Measurements from ENCODE around the gene NEDD4L. TPM values are rescaled to one million over a fixed set of nuclear protein-coding genes. Genes with fewer than 3 reads are reported as not detected.
"Not testable (repeated sequence)": the region's sequence is repeated elsewhere in the genome, so short reads cannot be mapped to it uniquely, and the experiment has no call there.

The NEDD4L gene
- total RNA-seq, 1 donor from 2014 or later, result 55.9 TPM

GRCh38 chr18:58047556-58047882, 3.5 kb downstream of the NEDD4L start:
- intact Hi-C loops (cut with DNase I), result no loop called here
- DNase-seq (ENCODE audit: missing footprints) (no peak), ATAC-seq (no peak)

GRCh38 chr18:58048081-58048642, 4.1 kb downstream of the NEDD4L start:
- no peak for ATAC-seq
- intact Hi-C loops (cut with DNase I), result no loop called here
- no peak for DNase-seq (ENCODE audit: missing footprints)

GRCh38 chr18:58049000-58049688, 5.1 kb downstream of the NEDD4L start:
- DNase-seq (ENCODE audit: missing footprints), result no peak
- intact Hi-C loops (cut with DNase I), result no loop called here
- ATAC-seq, result no peak

GRCh38 chr18:58050963-58051362, 6.9 kb downstream of the NEDD4L start:
- DNase-seq (ENCODE audit: missing footprints); intact Hi-C loops (cut with DNase I); ATAC-seq: not testable (repeated sequence)

GRCh38 chr18:58051765-58052460, 7.9 kb downstream of the NEDD4L start:
- intact Hi-C loops (cut with DNase I), result no loop called here
- ATAC-seq (no peak), DNase-seq (ENCODE audit: missing footprints) (no peak)

- intact Hi-C loops (cut with DNase I), result no loop called here
- DNase-seq (ENCODE audit: missing footprints) (no peak), ATAC-seq (no peak)
Measured at GRCh38 chr18:58052960-58053359, 8.9 kb downstream of the NEDD4L start.

- no peak for DNase-seq (ENCODE audit: missing footprints)
- intact Hi-C loops (cut with DNase I), result no loop called here
- no peak for ATAC-seq
Measured at GRCh38 chr18:58054041-58054781, 10.2 kb downstream of the NEDD4L start.

GRCh38 chr18:58055890-58056558, 12.0 kb downstream of the NEDD4L start:
- ATAC-seq, result no peak
- intact Hi-C loops (cut with DNase I), result no loop called here
- DNase-seq (ENCODE audit: missing footprints), result no peak

- intact Hi-C loops (cut with DNase I), result no loop called here
- DNase-seq (ENCODE audit: missing footprints) (no peak), ATAC-seq (no peak)
Measured at GRCh38 chr18:58056852-58057251, 12.8 kb downstream of the NEDD4L start.

- ATAC-seq, result no peak
- intact Hi-C loops (cut with DNase I), result no loop called here
- DNase-seq (ENCODE audit: missing footprints), result no peak
Measured at GRCh38 chr18:58057291-58057965, 13.4 kb downstream of the NEDD4L start.

- intact Hi-C loops (cut with DNase I), result no loop called here
- no peak for DNase-seq (ENCODE audit: missing footprints)
- no peak for ATAC-seq
Measured at GRCh38 chr18:58058720-58059119, 14.7 kb downstream of the NEDD4L start.

GRCh38 chr18:58060254-58060653, 16.2 kb downstream of the NEDD4L start:
- DNase-seq (ENCODE audit: missing footprints) (no peak), ATAC-seq (no peak)
- intact Hi-C loops (cut with DNase I), result no loop called here

GRCh38 chr18:58061349-58061748, 17.3 kb downstream of the NEDD4L start:
- intact Hi-C loops (cut with DNase I), result no loop called here
- no peak for DNase-seq (ENCODE audit: missing footprints)
- no peak for ATAC-seq

GRCh38 chr18:58064406-58064998, 20.5 kb downstream of the NEDD4L start:
- ATAC-seq, result no peak
- intact Hi-C loops (cut with DNase I), result no loop called here
- no peak for DNase-seq (ENCODE audit: missing footprints)

- ATAC-seq (no peak), DNase-seq (ENCODE audit: missing footprints) (no peak)
- intact Hi-C loops (cut with DNase I), result no loop called here
Measured at GRCh38 chr18:58065956-58066355, 21.9 kb downstream of the NEDD4L start.

GRCh38 chr18:58067601-58068000, 23.6 kb downstream of the NEDD4L start:
- ATAC-seq (no peak), DNase-seq (ENCODE audit: missing footprints) (no peak)
- intact Hi-C loops (cut with DNase I), result no loop called here

- ATAC-seq (no peak), DNase-seq (ENCODE audit: missing footprints) (no peak)
- intact Hi-C loops (cut with DNase I), result no loop called here
Measured at GRCh38 chr18:58069099-58069498, 25.1 kb downstream of the NEDD4L start.

- no peak for DNase-seq (ENCODE audit: missing footprints)
- no peak for ATAC-seq
- intact Hi-C loops (cut with DNase I), result no loop called here
Measured at GRCh38 chr18:58069721-58070292, 25.8 kb downstream of the NEDD4L start.

Measured in Right ventricle myocardium inferior (tissue), 1 donor.